ENCODE data around the gene PTBP1. TPM values are rescaled to one million over a fixed set of nuclear protein-coding genes. Genes with fewer than 3 reads are reported as not detected.

Gene PTBP1
- total and polyA plus RNA-seq, 7 experiments from 2014 or later = 113 to 524 (median 322) TPM

- CTCF ChIA-PET = interaction anchor here (0.6 kb wide), 1 partner anchor 151 kb away, joined by 3 read pairs; no protein-coding TSS in a partner anchor
- ATAC-seq = peak; percentile 73
- no peak overlapping the region for H3K4me3 Mint-ChIP-seq
- H3K9me3 Mint-ChIP-seq = peaks cover 0 to 8% (median 0%) of the 10 kb centered on the region in 11 donors
- Histone ChIP-seq H3K4me3 (ENCODE audit: low read length) (no peak overlapping the region), H3K9me3 (ENCODE audit: control insufficient read depth in 2 of 3, low read length in 3 of 3) (peaks cover 0 to 9% (median 0%) of the 10 kb centered on the region in 3 experiments), H3K4me1 (ENCODE audit: control insufficient read depth in 2 of 2, insufficient read depth in 2 of 2, low read length in 2 of 2) (no peaks in the 10 kb centered on the region), H3K27ac (ENCODE audit: low read depth, low read length) (no peak overlapping the region), H3K27me3 (ENCODE audit: control insufficient read depth in 2 of 2, insufficient read depth in 2 of 2, low read length in 2 of 2) (no peaks in the 10 kb centered on the region), H3K36me3 (ENCODE audit: control insufficient read depth in 2 of 3, insufficient read depth in 3 of 3, low read length in 3 of 3) (no peaks in the 10 kb centered on the region)
- no peak for DNase-seq
- no peak overlapping the region for H3K27ac Mint-ChIP-seq
- no peaks in the 10 kb centered on the region for H3K4me1 Mint-ChIP-seq
- peaks cover 0 to 3% (median 0%) of the 10 kb centered on the region in 5 donors for H3K27me3 Mint-ChIP-seq
- no peaks in the 10 kb centered on the region for H3K36me3 Mint-ChIP-seq
- intact Hi-C loops (cut with micrococcal nuclease) = no loop called here
- POLR2A ChIA-PET = no interaction called here
Observed at GRCh38 chr19:752652-753517, 44.4 kb upstream of the PTBP1 start.

GRCh38 chr19:754530-754929, 42.7 kb upstream of the PTBP1 start:
- H3K27ac Mint-ChIP-seq = no peak overlapping the region
- no peaks in the 10 kb centered on the region for H3K4me1 Mint-ChIP-seq
- Histone ChIP-seq H3K27ac (ENCODE audit: low read depth, low read length) (no peak overlapping the region), H3K9me3 (ENCODE audit: control insufficient read depth in 2 of 3, low read length in 3 of 3) (peaks cover 0 to 18% (median 0%) of the 10 kb centered on the region in 3 experiments), H3K4me1 (ENCODE audit: control insufficient read depth in 2 of 2, insufficient read depth in 2 of 2, low read length in 2 of 2) (no peaks in the 10 kb centered on the region), H3K27me3 (ENCODE audit: control insufficient read depth in 2 of 2, insufficient read depth in 2 of 2, low read length in 2 of 2) (no peaks in the 10 kb centered on the region), H3K4me3 (ENCODE audit: low read length) (no peak overlapping the region), H3K36me3 (ENCODE audit: control insufficient read depth in 2 of 3, insufficient read depth in 3 of 3, low read length in 3 of 3) (no peaks in the 10 kb centered on the region)
- H3K9me3 Mint-ChIP-seq = peaks cover 0 to 19% (median 5%) of the 10 kb centered on the region in 11 donors
- CTCF ChIA-PET = no interaction called here
- peaks cover 0 to 1% (median under 1%) of the 10 kb centered on the region in 5 donors for H3K36me3 Mint-ChIP-seq
- ATAC-seq = no peak
- H3K4me3 Mint-ChIP-seq = no peak overlapping the region
- no peak for DNase-seq
- POLR2A ChIA-PET = no interaction called here
- H3K27me3 Mint-ChIP-seq = peaks cover 0 to 3% (median 0%) of the 10 kb centered on the region in 5 donors
- intact Hi-C loops (cut with micrococcal nuclease) = no loop called here

GRCh38 chr19:755063-755462, 42.2 kb upstream of the PTBP1 start:
- Mint-ChIP-seq H3K4me3 (no peak overlapping the region), H3K36me3 (peaks cover 0 to 4% (median 3%) of the 10 kb centered on the region in 5 donors), H3K9me3 (peaks cover 0 to 23% (median 8%) of the 10 kb centered on the region in 11 donors), H3K4me1 (no peaks in the 10 kb centered on the region), H3K27me3 (peaks cover 0 to 3% (median 0%) of the 10 kb centered on the region in 5 donors), H3K27ac (no peak overlapping the region)
- no peak for DNase-seq
- ChIA-PET POLR2A (no interaction called here), CTCF (no interaction called here)
- H3K27ac ChIP-seq (ENCODE audit: low read depth, low read length) = no peak overlapping the region
- peaks cover 0 to 21% (median 0%) of the 10 kb centered on the region in 3 experiments for H3K9me3 ChIP-seq (ENCODE audit: control insufficient read depth in 2 of 3, low read length in 3 of 3)
- H3K4me3 ChIP-seq (ENCODE audit: low read length) = no peak overlapping the region
- no peaks in the 10 kb centered on the region for H3K36me3 ChIP-seq (ENCODE audit: control insufficient read depth in 2 of 3, insufficient read depth in 3 of 3, low read length in 3 of 3)
- intact Hi-C loops (cut with micrococcal nuclease) = no loop called here
- ATAC-seq = no peak
- no peaks in the 10 kb centered on the region for H3K27me3 ChIP-seq (ENCODE audit: control insufficient read depth in 2 of 2, insufficient read depth in 2 of 2, low read length in 2 of 2)
- no peaks in the 10 kb centered on the region for H3K4me1 ChIP-seq (ENCODE audit: control insufficient read depth in 2 of 2, insufficient read depth in 2 of 2, low read length in 2 of 2)

DNA sequence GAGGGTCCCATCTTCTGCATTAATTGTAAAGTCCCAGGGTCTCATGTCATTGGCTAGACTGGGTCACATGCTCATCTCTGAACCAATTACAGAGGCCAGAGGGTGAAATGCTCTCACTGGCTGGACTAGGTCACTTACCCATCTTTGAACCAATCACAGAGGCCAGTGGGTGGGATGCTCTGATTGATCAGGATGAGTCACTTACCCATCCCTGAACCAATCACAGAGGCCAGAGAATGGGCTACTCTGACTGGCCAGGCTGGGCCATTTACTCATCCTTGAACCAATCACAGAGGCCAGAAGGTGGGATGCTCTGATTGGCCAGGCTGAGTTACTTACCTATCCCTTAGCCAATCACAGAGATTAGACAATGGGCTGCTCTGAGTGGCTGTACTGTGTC, 41.0 kb upstream of the PTBP1 start:
- DNase-seq = no peak
- Mint-ChIP-seq H3K36me3 (peaks cover 0 to 4% (median 3%) of the 10 kb centered on the region in 5 donors), H3K4me1 (no peaks in the 10 kb centered on the region), H3K4me3 (no peak overlapping the region), H3K9me3 (peaks cover 0 to 23% (median 8%) of the 10 kb centered on the region in 11 donors), H3K27ac (no peak overlapping the region), H3K27me3 (peaks cover 0 to 3% (median 0%) of the 10 kb centered on the region in 5 donors)
- Histone ChIP-seq H3K27me3 (ENCODE audit: control insufficient read depth in 2 of 2, insufficient read depth in 2 of 2, low read length in 2 of 2) (no peaks in the 10 kb centered on the region), H3K36me3 (ENCODE audit: control insufficient read depth in 2 of 3, insufficient read depth in 3 of 3, low read length in 3 of 3) (no peaks in the 10 kb centered on the region), H3K9me3 (ENCODE audit: control insufficient read depth in 2 of 3, low read length in 3 of 3) (peaks cover 0 to 21% (median 0%) of the 10 kb centered on the region in 3 experiments), H3K4me1 (ENCODE audit: control insufficient read depth in 2 of 2, insufficient read depth in 2 of 2, low read length in 2 of 2) (no peaks in the 10 kb centered on the region), H3K4me3 (ENCODE audit: low read length) (no peak overlapping the region), H3K27ac (ENCODE audit: low read depth, low read length) (no peak overlapping the region)
- POLR2A ChIA-PET = no interaction called here
- peak; percentile 25 for ATAC-seq
- CTCF ChIA-PET = no interaction called here
- intact Hi-C loops (cut with micrococcal nuclease) = no loop called here

GRCh38 chr19:756821-757688, 40.2 kb upstream of the PTBP1 start:
- peaks cover 0 to 4% (median 3%) of the 10 kb centered on the region in 5 donors for H3K36me3 Mint-ChIP-seq
- H3K9me3 Mint-ChIP-seq = peaks cover 0 to 23% (median 8%) of the 10 kb centered on the region in 11 donors
- no peak overlapping the region for H3K4me3 ChIP-seq (ENCODE audit: low read length)
- no peaks in the 10 kb centered on the region for H3K36me3 ChIP-seq (ENCODE audit: control insufficient read depth in 2 of 3, insufficient read depth in 3 of 3, low read length in 3 of 3)
- H3K27me3 ChIP-seq (ENCODE audit: control insufficient read depth in 2 of 2, insufficient read depth in 2 of 2, low read length in 2 of 2) = no peaks in the 10 kb centered on the region
- H3K27me3 Mint-ChIP-seq = peaks cover 0 to 3% (median 0%) of the 10 kb centered on the region in 5 donors
- intact Hi-C loops (cut with micrococcal nuclease) = no loop called here
- DNase-seq (no peak), ATAC-seq (no peak)
- no peak overlapping the region for H3K27ac ChIP-seq (ENCODE audit: low read depth, low read length)
- no peak overlapping the region for H3K27ac Mint-ChIP-seq
- CTCF ChIA-PET = interaction anchor here (0.5 kb wide), 1 partner anchor 99 kb away, joined by 3 read pairs; no protein-coding TSS in a partner anchor
- peaks cover 0 to 21% (median 0%) of the 10 kb centered on the region in 3 experiments for H3K9me3 ChIP-seq (ENCODE audit: control insufficient read depth in 2 of 3, low read length in 3 of 3)
- H3K4me1 ChIP-seq (ENCODE audit: control insufficient read depth in 2 of 2, insufficient read depth in 2 of 2, low read length in 2 of 2) = no peaks in the 10 kb centered on the region
- no peak overlapping the region for H3K4me3 Mint-ChIP-seq
- no peaks in the 10 kb centered on the region for H3K4me1 Mint-ChIP-seq
- POLR2A ChIA-PET = no interaction called here

- intact Hi-C loops (cut with micrococcal nuclease) = no loop called here
- H3K27me3 Mint-ChIP-seq = no peaks in the 10 kb centered on the region
- H3K9me3 Mint-ChIP-seq = peaks cover 0 to 23% (median 8%) of the 10 kb centered on the region in 11 donors
- CTCF ChIA-PET = no interaction called here
- Histone ChIP-seq H3K4me1 (ENCODE audit: control insufficient read depth in 2 of 2, insufficient read depth in 2 of 2, low read length in 2 of 2) (no peaks in the 10 kb centered on the region), H3K27me3 (ENCODE audit: control insufficient read depth in 2 of 2, insufficient read depth in 2 of 2, low read length in 2 of 2) (no peaks in the 10 kb centered on the region), H3K27ac (ENCODE audit: low read depth, low read length) (no peak overlapping the region), H3K36me3 (ENCODE audit: control insufficient read depth in 2 of 3, insufficient read depth in 3 of 3, low read length in 3 of 3) (no peaks in the 10 kb centered on the region), H3K9me3 (ENCODE audit: control insufficient read depth in 2 of 3, low read length in 3 of 3) (peaks cover 0 to 21% (median 0%) of the 10 kb centered on the region in 3 experiments), H3K4me3 (ENCODE audit: low read length) (no peak overlapping the region)
- ATAC-seq (no peak), DNase-seq (no peak)
- POLR2A ChIA-PET = no interaction called here
- peaks cover 0 to 4% (median 3%) of the 10 kb centered on the region in 5 donors for H3K36me3 Mint-ChIP-seq
- no peak overlapping the region for H3K4me3 Mint-ChIP-seq
- no peak overlapping the region for H3K27ac Mint-ChIP-seq
- no peaks in the 10 kb centered on the region for H3K4me1 Mint-ChIP-seq
Observed at GRCh38 chr19:757811-758668, 39.2 kb upstream of the PTBP1 start.
